ENCODE data around the gene ADAP2. TPM values are rescaled to one million over a fixed set of nuclear protein-coding genes. Genes with fewer than 3 reads are reported as not detected.

Gene ADAP2
- total RNA-seq, 2 experiments from 2014 or later, result 1.4 to 2.6 TPM

- peaks cover 29% of the 10 kb centered on the region for H3K4me1 ChIP-seq (ENCODE audit: insufficient read depth, low read length, poor library complexity, severe bottlenecking)
- no peak overlapping the region for H3K27ac ChIP-seq (ENCODE audit: low read depth, low read length, poor library complexity, severe bottlenecking)
- TF ChIP-seq EZH2phosphoT487 (IDR thresholded peaks at IDR 0.05; ENCODE audit: borderline replicate concordance, low read depth, low read length), result no peak
- TF ChIP-seq CTCF (conservative IDR thresholded peaks at IDR 0.05; ENCODE audit: low read length), result no peak
- no peak overlapping the region for H2AFZ ChIP-seq (ENCODE audit: low read length)
- H3K79me2 ChIP-seq (ENCODE audit: insufficient read depth, low read depth, low read length), result no peaks in the 10 kb centered on the region
- H3K4me2 ChIP-seq (ENCODE audit: low read length), result no peak overlapping the region
- H3K36me3 ChIP-seq (ENCODE audit: insufficient read depth, low read length), result no peaks in the 10 kb centered on the region
- no TSS peak for BruUV-seq (replicated peaks)
- no peaks in the 10 kb centered on the region for H3K9me2 ChIP-seq (ENCODE audit: insufficient read depth, low read length)
- H3K4me3 ChIP-seq (ENCODE audit: low read depth, low read length, poor library complexity, severe bottlenecking), result no peak overlapping the region
- no peaks in the 10 kb centered on the region for H3K9me3 ChIP-seq (ENCODE audit: low read length)
- ChIA-PET CTCF (ENCODE audit: unreplicated experiment) (no interaction called here), POLR2A (interaction anchor here (1.5 kb wide), 1 partner anchor 11 kb away, joined by 3 read pairs; no protein-coding TSS in a partner anchor)
- intact Hi-C loops (cut with micrococcal nuclease; ENCODE audit: unreplicated experiment), result no loop called here
- no peaks in the 10 kb centered on the region for H4K20me1 ChIP-seq (ENCODE audit: insufficient read depth, low read length)
- DNase-seq (ENCODE audit: low spot score), result no peak
Observed at GRCh38 chr17:30950189-30950588, 28.4 kb downstream of the ADAP2 start.

GRCh38 chr17:30950669-30951399 lies 29.1 kb downstream of the ADAP2 start:
- Histone ChIP-seq H2AFZ (ENCODE audit: low read length) (no peak overlapping the region), H3K36me3 (ENCODE audit: insufficient read depth, low read length) (no peaks in the 10 kb centered on the region), H3K4me1 (ENCODE audit: insufficient read depth, low read length, poor library complexity, severe bottlenecking) (peaks cover 29% of the 10 kb centered on the region), H3K4me3 (ENCODE audit: low read depth, low read length, poor library complexity, severe bottlenecking) (no peak overlapping the region), H3K27ac (ENCODE audit: low read depth, low read length, poor library complexity, severe bottlenecking) (no peak overlapping the region), H3K4me2 (ENCODE audit: low read length) (no peak overlapping the region), H3K9me2 (ENCODE audit: insufficient read depth, low read length) (no peaks in the 10 kb centered on the region), H3K79me2 (ENCODE audit: insufficient read depth, low read depth, low read length) (no peaks in the 10 kb centered on the region), H4K20me1 (ENCODE audit: insufficient read depth, low read length) (no peaks in the 10 kb centered on the region), H3K9me3 (ENCODE audit: low read length) (no peaks in the 10 kb centered on the region)
- ChIA-PET CTCF (ENCODE audit: unreplicated experiment) (no interaction called here), POLR2A (interaction anchor here (1.5 kb wide), 1 partner anchor 10 kb away, joined by 3 read pairs; no protein-coding TSS in a partner anchor)
- TF ChIP-seq EZH2phosphoT487 (IDR thresholded peaks at IDR 0.05; ENCODE audit: borderline replicate concordance, low read depth, low read length), result no peak
- no peak for TF ChIP-seq CTCF (conservative IDR thresholded peaks at IDR 0.05; ENCODE audit: low read length)
- intact Hi-C loops (cut with micrococcal nuclease; ENCODE audit: unreplicated experiment), result no loop called here
- no peak for DNase-seq (ENCODE audit: low spot score)
- no TSS peak for BruUV-seq (replicated peaks)
